GM12878 (cell line): ENCODE data around the gene DPP9.

Source experiments
- CHD1 ChIP-seq: IDR thresholded peaks from 2 replicates; pipeline ENCODE4 v1.6.1; 2012; ENCODE audit warnings: low read depth, low read length, improper control_type of control experiment
- CTCF ChIP-seq, 3 experiments: IDR thresholded peaks in 2 of 3; conservative IDR thresholded peaks in 1 of 3; 2 replicates each; pipeline ENCODE4 v1.5.1; 2011; ENCODE audit warnings: low read depth in 3 of 3, low read length in 3 of 3, mild to moderate bottlenecking in 3 of 3, control low read depth in 2 of 3, moderate library complexity in 2 of 3, inconsistent platforms in 1 of 3, mixed read lengths in 1 of 3; ENCODE audit not compliant: control insufficient read depth in 2 of 3, insufficient read depth in 1 of 3; ENCODE audit errors: extremely low read depth in 1 of 3
- EZH2 ChIP-seq: IDR thresholded peaks from 2 replicates; pipeline ENCODE4 v1.6.1; 2012; ENCODE audit warnings: low read depth, mild to moderate bottlenecking, control low read depth, inconsistent platforms, low read length, borderline replicate concordance; ENCODE audit not compliant: control insufficient read depth
- HSF1 ChIP-seq: fragments of 150-350 bp; IDR thresholded peaks from 2 replicates; pipeline ENCODE4 v1.6.1; 2014; ENCODE audit warnings: mild to moderate bottlenecking, low read depth, low read length
- MAX ChIP-seq: IDR thresholded peaks from 2 replicates; pipeline ENCODE4 v1.6.1; 2012; ENCODE audit warnings: low read depth, low read length, improper control_type of control experiment
- NKRF ChIP-seq: fragments of 450-650 bp; conservative IDR thresholded peaks from 2 replicates; pipeline ENCODE4 v1.6.1; 2017; ENCODE audit warnings: mild to moderate bottlenecking, moderate library complexity
- SMC3 ChIP-seq: IDR thresholded peaks from 2 replicates; pipeline ENCODE4 v1.6.1; 2011; ENCODE audit warnings: low read length, improper control_type of control experiment, borderline replicate concordance
- STAT3 ChIP-seq: IDR thresholded peaks from 2 replicates; pipeline ENCODE4 v1.6.1; 2011; ENCODE audit warnings: low read depth, low read length, improper control_type of control experiment
- TCF3 ChIP-seq: IDR thresholded peaks from 2 replicates; pipeline ENCODE4 v1.6.1; 2012; ENCODE audit warnings: low read depth, mild to moderate bottlenecking, low read length, borderline replicate concordance; ENCODE audit not compliant: insufficient read depth

GRCh38 chr19:4695224-4695731 is 28.4 kb downstream of the DPP9 start:
- TF ChIP-seq HSF1, result no peak
- no peak for TF ChIP-seq CHD1
- TF ChIP-seq EZH2, result no peak
- no peak for TF ChIP-seq TCF3
- TF ChIP-seq STAT3, result no peak
- no peak for TF ChIP-seq NKRF
- no peak for TF ChIP-seq MAX
- TF ChIP-seq SMC3, result no peak
- no peak for TF ChIP-seq CTCF (IDR thresholded peaks at IDR 0.05 in 2 of 3, conservative IDR thresholded peaks at IDR 0.05 in 1 of 3; ENCODE audit: control insufficient read depth in 2 of 3, extremely low read depth in 1 of 3, insufficient read depth in 1 of 3, low read depth in 3 of 3, low read length in 3 of 3)
